Measurements from ENCODE around the gene MIF4GD.

DNA sequence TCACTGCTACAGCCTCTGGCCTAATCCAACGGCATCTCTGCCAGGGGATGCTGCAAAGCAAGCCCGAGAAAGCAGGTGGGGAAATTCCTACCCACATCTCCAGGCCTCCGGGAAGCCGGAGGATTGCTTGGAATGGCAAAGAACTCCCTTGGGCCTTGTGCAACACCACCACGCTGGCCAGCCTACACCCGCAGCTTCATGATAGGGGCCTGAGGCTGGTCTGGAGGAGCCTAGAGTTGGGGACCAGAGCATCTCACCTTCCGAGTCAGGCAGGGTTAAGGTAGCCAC lies 29.9 kb downstream of the MIF4GD start:
- TF ChIP-seq, protein P1, sequence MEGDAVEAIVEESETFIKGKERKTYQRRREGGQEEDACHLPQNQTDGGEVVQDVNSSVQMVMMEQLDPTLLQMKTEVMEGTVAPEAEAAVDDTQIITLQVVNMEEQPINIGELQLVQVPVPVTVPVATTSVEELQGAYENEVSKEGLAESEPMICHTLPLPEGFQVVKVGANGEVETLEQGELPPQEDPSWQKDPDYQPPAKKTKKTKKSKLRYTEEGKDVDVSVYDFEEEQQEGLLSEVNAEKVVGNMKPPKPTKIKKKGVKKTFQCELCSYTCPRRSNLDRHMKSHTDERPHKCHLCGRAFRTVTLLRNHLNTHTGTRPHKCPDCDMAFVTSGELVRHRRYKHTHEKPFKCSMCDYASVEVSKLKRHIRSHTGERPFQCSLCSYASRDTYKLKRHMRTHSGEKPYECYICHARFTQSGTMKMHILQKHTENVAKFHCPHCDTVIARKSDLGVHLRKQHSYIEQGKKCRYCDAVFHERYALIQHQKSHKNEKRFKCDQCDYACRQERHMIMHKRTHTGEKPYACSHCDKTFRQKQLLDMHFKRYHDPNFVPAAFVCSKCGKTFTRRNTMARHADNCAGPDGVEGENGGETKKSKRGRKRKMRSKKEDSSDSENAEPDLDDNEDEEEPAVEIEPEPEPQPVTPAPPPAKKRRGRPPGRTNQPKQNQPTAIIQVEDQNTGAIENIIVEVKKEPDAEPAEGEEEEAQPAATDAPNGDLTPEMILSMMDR (IDR thresholded peaks at IDR 0.05; ENCODE audit: low read depth, low read length, poor library complexity, severe bottlenecking) = no peak
- no peak for TF ChIP-seq EZH2phosphoT487 (IDR thresholded peaks at IDR 0.05; ENCODE audit: borderline replicate concordance, low read length)

All from DOHH2 (cell line).